WTC11 (cell line): ENCODE measurements around the gene THOC2. TPM values are rescaled to one million over a fixed set of nuclear protein-coding genes. Genes with fewer than 3 reads are reported as not detected.

Experiments
- ATAC-seq: fragments of 200-7000 bp; cut with Tn5 transposase; 2 replicates; pipeline ENCODE4 v1.10.0; 2021; ENCODE audit warnings: mild to moderate bottlenecking, moderate library complexity
- CTCF ChIA-PET: fragments of 300-600 bp; sonication (Branson Sonifier 250); formaldehyde crosslinking; loops from one replicate; lab custom pipeline; 2021; ENCODE audit warnings: antibody characterized with exemption; lab: Charles Lee
- POLR2A ChIA-PET: fragments of 350-600 bp; sonication (Branson Sonifier 250); formaldehyde crosslinking; loops from one replicate; lab custom pipeline; 2021; ENCODE audit warnings: antibody characterized with exemption; lab: Charles Lee
- DNase-seq: peaks from one replicate; pipeline ENCODE4 v3.0.0; 2021; ENCODE audit warnings: low spot score
- H3K27ac Mint-ChIP-seq: 2 replicates; pipeline ENCODE4 v1.8.0; 2021; ENCODE audit warnings: mixed read lengths
- H3K27me3 Mint-ChIP-seq: 2 replicates; pipeline ENCODE4 v1.8.0; 2021; ENCODE audit warnings: low read depth, mild to moderate bottlenecking, moderate library complexity, mixed read lengths
- H3K36me3 Mint-ChIP-seq: 2 replicates; pipeline ENCODE4 v1.8.0; 2021; ENCODE audit warnings: mixed read lengths
- H3K4me1 Mint-ChIP-seq: 2 replicates; pipeline ENCODE4 v1.8.0; 2022; ENCODE audit warnings: mixed read lengths
- H3K4me3 Mint-ChIP-seq: 2 replicates; pipeline ENCODE4 v1.8.0; 2021; ENCODE audit warnings: mild to moderate bottlenecking, moderate library complexity, mixed read lengths
- H3K9me3 Mint-ChIP-seq: 2 replicates; pipeline ENCODE4 v1.8.0; 2021; ENCODE audit warnings: mixed read lengths
- ATF1 ChIP-seq: sonication (generic); formaldehyde crosslinking; IDR thresholded peaks from 2 replicates; pipeline ENCODE4 v1.8.1; 2023; ENCODE audit warnings: mild to moderate bottlenecking, moderate library complexity, missing genetic modification reagents
- ESRRA ChIP-seq: sonication (generic); formaldehyde crosslinking; IDR thresholded peaks from 2 replicates; pipeline ENCODE4 v1.8.1; 2022; ENCODE audit warnings: mild to moderate bottlenecking, missing genetic modification reagents, borderline replicate concordance
- JUN ChIP-seq: sonication (generic); formaldehyde crosslinking; IDR thresholded peaks from 2 replicates; pipeline ENCODE4 v1.8.0; 2023; ENCODE audit warnings: mild to moderate bottlenecking, missing genetic modification reagents
- KAT7 ChIP-seq: sonication (generic); formaldehyde crosslinking; IDR thresholded peaks from 2 replicates; pipeline ENCODE4 v1.8.1; 2023; ENCODE audit warnings: missing genetic modification reagents, mild to moderate bottlenecking, borderline replicate concordance
- NR2C2 ChIP-seq: sonication (generic); formaldehyde crosslinking; IDR thresholded peaks from 2 replicates; pipeline ENCODE4 v1.8.0; 2022; ENCODE audit warnings: mild to moderate bottlenecking, missing genetic modification reagents
- SMAD3 ChIP-seq: sonication (generic); formaldehyde crosslinking; IDR thresholded peaks from 2 replicates; pipeline ENCODE4 v1.8.0; 2022; ENCODE audit warnings: missing genetic modification reagents, mild to moderate bottlenecking, borderline replicate concordance
- TEAD1 ChIP-seq: sonication (generic); formaldehyde crosslinking; IDR thresholded peaks from 2 replicates; pipeline ENCODE4 v1.8.0; 2022; ENCODE audit warnings: mild to moderate bottlenecking, missing genetic modification reagents
- TEAD4 ChIP-seq: sonication (generic); formaldehyde crosslinking; IDR thresholded peaks from 2 replicates; pipeline ENCODE4 v1.8.0; 2022; ENCODE audit warnings: mild to moderate bottlenecking, missing genetic modification reagents
- ZBTB21 ChIP-seq: sonication (generic); formaldehyde crosslinking; IDR thresholded peaks from 2 replicates; pipeline ENCODE4 v1.8.1; 2023; ENCODE audit warnings: mild to moderate bottlenecking, missing genetic modification reagents, borderline replicate concordance
- ZNF219 ChIP-seq: sonication (generic); formaldehyde crosslinking; IDR thresholded peaks from 2 replicates; pipeline ENCODE4 v1.8.0; 2023; ENCODE audit warnings: missing genetic modification reagents, mild to moderate bottlenecking, borderline replicate concordance
- ZNF263 ChIP-seq: sonication (generic); formaldehyde crosslinking; IDR thresholded peaks from 2 replicates; pipeline ENCODE4 v1.8.1; 2022; ENCODE audit warnings: low read depth, mild to moderate bottlenecking, moderate library complexity, missing genetic modification reagents
- ZNF423 ChIP-seq: fragments of 250-450 bp; sonication (Bioruptor Pico); IDR thresholded peaks from 2 replicates; pipeline ENCODE4 v2.1.2; 2022; ENCODE audit warnings: mild to moderate bottlenecking, moderate library complexity
- total RNA-seq: library from RNA; stranded (reverse); gene quantifications from 3 replicates; pipeline ENCODE4 v1.2.3, GENCODE V29; 2021
- TF ChIP-seq, protein P1 (sequence below): fragments of 250-450 bp; sonication (Bioruptor Pico); IDR thresholded peaks from 2 replicates; pipeline ENCODE4 v1.9.0; 2021; ENCODE audit warnings: mild to moderate bottlenecking, borderline replicate concordance
- TF ChIP-seq, protein P2 (sequence below): sonication (generic); formaldehyde crosslinking; IDR thresholded peaks from 2 replicates; pipeline ENCODE4 v1.8.0; 2022; ENCODE audit warnings: mild to moderate bottlenecking, missing genetic modification reagents
- TF ChIP-seq, protein P3 (sequence below): sonication (generic); formaldehyde crosslinking; IDR thresholded peaks from 2 replicates; pipeline ENCODE4 v1.8.0; 2022; ENCODE audit warnings: mild to moderate bottlenecking, missing genetic modification reagents
- TF ChIP-seq, protein P4 (sequence below): sonication (generic); formaldehyde crosslinking; conservative IDR thresholded peaks from 2 replicates; pipeline ENCODE4 v1.8.1; 2022; ENCODE audit warnings: mild to moderate bottlenecking, missing genetic modification reagents
- TF ChIP-seq, protein P5 (sequence below): sonication (generic); formaldehyde crosslinking; IDR thresholded peaks from 2 replicates; pipeline ENCODE4 v1.8.0; 2023; ENCODE audit warnings: mild to moderate bottlenecking, missing genetic modification reagents
- TF ChIP-seq, protein P6 (sequence below): sonication (generic); formaldehyde crosslinking; IDR thresholded peaks from 2 replicates; pipeline ENCODE4 v1.8.1; 2023; ENCODE audit warnings: mild to moderate bottlenecking, missing genetic modification reagents

The THOC2 gene
- total RNA-seq, 1 experiment from 2014 or later = 66.1 TPM

DNA sequence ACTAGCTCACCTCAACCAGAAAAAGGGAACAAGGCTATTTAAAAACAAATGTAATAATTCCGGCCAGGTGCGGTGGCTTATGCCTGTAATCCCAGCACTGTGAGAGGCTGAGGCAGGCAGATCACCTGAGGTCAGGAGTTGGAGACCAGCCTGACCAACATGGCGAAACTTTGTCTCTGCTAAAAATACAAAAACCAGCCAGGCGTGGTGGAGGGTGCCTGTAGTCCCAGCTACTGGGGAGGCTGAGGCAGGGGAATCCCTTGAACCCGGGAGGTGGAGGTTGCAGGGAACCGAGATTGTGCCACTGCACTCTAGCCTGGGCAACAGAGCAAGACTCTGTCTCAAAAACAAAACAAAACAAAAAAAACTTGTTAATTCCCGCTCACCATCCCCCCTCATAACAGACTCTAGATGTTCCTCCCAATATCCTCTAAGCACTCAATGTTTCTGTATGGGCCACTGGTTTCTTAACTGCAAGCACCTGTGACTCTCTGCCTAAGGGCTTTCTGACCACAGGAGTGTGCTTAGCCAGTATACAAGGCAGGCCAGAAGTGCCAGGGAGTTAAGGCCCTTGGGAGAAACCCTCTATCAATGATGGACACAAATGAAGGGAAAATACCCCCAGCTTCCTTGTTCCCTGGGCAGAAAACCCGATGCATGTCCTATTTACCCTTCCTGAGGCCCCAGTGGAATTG lies 21.0 kb upstream of the THOC2 start (continued):
- TF ChIP-seq, protein P1, sequence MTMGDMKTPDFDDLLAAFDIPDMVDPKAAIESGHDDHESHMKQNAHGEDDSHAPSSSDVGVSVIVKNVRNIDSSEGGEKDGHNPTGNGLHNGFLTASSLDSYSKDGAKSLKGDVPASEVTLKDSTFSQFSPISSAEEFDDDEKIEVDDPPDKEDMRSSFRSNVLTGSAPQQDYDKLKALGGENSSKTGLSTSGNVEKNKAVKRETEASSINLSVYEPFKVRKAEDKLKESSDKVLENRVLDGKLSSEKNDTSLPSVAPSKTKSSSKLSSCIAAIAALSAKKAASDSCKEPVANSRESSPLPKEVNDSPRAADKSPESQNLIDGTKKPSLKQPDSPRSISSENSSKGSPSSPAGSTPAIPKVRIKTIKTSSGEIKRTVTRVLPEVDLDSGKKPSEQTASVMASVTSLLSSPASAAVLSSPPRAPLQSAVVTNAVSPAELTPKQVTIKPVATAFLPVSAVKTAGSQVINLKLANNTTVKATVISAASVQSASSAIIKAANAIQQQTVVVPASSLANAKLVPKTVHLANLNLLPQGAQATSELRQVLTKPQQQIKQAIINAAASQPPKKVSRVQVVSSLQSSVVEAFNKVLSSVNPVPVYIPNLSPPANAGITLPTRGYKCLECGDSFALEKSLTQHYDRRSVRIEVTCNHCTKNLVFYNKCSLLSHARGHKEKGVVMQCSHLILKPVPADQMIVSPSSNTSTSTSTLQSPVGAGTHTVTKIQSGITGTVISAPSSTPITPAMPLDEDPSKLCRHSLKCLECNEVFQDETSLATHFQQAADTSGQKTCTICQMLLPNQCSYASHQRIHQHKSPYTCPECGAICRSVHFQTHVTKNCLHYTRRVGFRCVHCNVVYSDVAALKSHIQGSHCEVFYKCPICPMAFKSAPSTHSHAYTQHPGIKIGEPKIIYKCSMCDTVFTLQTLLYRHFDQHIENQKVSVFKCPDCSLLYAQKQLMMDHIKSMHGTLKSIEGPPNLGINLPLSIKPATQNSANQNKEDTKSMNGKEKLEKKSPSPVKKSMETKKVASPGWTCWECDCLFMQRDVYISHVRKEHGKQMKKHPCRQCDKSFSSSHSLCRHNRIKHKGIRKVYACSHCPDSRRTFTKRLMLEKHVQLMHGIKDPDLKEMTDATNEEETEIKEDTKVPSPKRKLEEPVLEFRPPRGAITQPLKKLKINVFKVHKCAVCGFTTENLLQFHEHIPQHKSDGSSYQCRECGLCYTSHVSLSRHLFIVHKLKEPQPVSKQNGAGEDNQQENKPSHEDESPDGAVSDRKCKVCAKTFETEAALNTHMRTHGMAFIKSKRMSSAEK = no peak
- TF ChIP-seq ATF1 (CRISPR knock-in tag) = no peak
- TF ChIP-seq, protein P2, sequence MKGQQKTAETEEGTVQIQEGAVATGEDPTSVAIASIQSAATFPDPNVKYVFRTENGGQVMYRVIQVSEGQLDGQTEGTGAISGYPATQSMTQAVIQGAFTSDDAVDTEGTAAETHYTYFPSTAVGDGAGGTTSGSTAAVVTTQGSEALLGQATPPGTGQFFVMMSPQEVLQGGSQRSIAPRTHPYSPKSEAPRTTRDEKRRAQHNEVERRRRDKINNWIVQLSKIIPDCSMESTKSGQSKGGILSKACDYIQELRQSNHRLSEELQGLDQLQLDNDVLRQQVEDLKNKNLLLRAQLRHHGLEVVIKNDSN (CRISPR knock-in tag) = no peak

DNA sequence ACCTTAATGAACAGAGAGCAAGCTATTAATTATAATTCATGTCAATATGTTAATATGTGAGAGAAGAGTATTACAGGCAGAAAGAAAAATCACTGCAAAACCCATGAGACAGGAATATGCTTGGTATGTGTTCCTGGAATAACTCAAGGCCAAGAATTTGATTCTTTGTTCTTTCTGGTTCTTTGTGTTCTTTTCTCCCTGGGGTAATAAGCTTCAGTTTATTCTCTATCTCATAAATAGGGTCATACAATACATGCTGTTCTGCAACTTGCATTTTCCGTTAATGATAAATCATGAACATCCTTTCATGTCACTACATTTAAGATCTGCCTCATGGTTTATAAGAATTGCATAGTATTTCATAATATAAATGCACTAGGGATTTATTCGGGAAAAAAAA lies 16.8 kb upstream of the THOC2 start:
- no peak overlapping the region for H3K27ac Mint-ChIP-seq
- no peaks in the 10 kb centered on the region for H3K27me3 Mint-ChIP-seq
- H3K9me3 Mint-ChIP-seq = no peaks in the 10 kb centered on the region
- TF ChIP-seq ZNF423 = no peak
- TF ChIP-seq, protein P3, sequence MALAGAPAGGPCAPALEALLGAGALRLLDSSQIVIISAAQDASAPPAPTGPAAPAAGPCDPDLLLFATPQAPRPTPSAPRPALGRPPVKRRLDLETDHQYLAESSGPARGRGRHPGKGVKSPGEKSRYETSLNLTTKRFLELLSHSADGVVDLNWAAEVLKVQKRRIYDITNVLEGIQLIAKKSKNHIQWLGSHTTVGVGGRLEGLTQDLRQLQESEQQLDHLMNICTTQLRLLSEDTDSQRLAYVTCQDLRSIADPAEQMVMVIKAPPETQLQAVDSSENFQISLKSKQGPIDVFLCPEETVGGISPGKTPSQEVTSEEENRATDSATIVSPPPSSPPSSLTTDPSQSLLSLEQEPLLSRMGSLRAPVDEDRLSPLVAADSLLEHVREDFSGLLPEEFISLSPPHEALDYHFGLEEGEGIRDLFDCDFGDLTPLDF (CRISPR knock-in tag) = no peak
- no peak for TF ChIP-seq TEAD4
- no peak for TF ChIP-seq JUN (CRISPR knock-in tag)
- TF ChIP-seq, protein P2 (CRISPR knock-in tag) = no peak
- TF ChIP-seq ZBTB21 (CRISPR knock-in tag) = no peak
- TF ChIP-seq ZNF263 (CRISPR knock-in tag) = no peak
- TF ChIP-seq, protein P4, sequence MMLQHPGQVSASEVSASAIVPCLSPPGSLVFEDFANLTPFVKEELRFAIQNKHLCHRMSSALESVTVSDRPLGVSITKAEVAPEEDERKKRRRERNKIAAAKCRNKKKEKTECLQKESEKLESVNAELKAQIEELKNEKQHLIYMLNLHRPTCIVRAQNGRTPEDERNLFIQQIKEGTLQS = no peak
- TF ChIP-seq ESRRA (CRISPR knock-in tag) = no peak
- TF ChIP-seq ZNF219 (CRISPR knock-in tag) = no peak
- TF ChIP-seq, protein P5, sequence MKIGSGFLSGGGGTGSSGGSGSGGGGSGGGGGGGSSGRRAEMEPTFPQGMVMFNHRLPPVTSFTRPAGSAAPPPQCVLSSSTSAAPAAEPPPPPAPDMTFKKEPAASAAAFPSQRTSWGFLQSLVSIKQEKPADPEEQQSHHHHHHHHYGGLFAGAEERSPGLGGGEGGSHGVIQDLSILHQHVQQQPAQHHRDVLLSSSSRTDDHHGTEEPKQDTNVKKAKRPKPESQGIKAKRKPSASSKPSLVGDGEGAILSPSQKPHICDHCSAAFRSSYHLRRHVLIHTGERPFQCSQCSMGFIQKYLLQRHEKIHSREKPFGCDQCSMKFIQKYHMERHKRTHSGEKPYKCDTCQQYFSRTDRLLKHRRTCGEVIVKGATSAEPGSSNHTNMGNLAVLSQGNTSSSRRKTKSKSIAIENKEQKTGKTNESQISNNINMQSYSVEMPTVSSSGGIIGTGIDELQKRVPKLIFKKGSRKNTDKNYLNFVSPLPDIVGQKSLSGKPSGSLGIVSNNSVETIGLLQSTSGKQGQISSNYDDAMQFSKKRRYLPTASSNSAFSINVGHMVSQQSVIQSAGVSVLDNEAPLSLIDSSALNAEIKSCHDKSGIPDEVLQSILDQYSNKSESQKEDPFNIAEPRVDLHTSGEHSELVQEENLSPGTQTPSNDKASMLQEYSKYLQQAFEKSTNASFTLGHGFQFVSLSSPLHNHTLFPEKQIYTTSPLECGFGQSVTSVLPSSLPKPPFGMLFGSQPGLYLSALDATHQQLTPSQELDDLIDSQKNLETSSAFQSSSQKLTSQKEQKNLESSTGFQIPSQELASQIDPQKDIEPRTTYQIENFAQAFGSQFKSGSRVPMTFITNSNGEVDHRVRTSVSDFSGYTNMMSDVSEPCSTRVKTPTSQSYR (CRISPR knock-in tag) = no peak
- no peak for TF ChIP-seq NR2C2
- TF ChIP-seq TEAD1 (CRISPR knock-in tag) = no peak
- TF ChIP-seq SMAD3 = no peak
- no peak for TF ChIP-seq KAT7
- TF ChIP-seq, protein P6, sequence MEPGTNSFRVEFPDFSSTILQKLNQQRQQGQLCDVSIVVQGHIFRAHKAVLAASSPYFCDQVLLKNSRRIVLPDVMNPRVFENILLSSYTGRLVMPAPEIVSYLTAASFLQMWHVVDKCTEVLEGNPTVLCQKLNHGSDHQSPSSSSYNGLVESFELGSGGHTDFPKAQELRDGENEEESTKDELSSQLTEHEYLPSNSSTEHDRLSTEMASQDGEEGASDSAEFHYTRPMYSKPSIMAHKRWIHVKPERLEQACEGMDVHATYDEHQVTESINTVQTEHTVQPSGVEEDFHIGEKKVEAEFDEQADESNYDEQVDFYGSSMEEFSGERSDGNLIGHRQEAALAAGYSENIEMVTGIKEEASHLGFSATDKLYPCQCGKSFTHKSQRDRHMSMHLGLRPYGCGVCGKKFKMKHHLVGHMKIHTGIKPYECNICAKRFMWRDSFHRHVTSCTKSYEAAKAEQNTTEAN (CRISPR knock-in tag) = no peak
- ChIA-PET CTCF (no interaction called here), POLR2A (no interaction called here)
- ATAC-seq (no peak), DNase-seq (no peak)
- H3K4me3 Mint-ChIP-seq = no peak overlapping the region
- H3K4me1 Mint-ChIP-seq = no peaks in the 10 kb centered on the region
- H3K36me3 Mint-ChIP-seq = no peaks in the 10 kb centered on the region
